HuH-7 (cell line): ENCODE results near the gene MED1.

Experiments used
- DNase-seq: peaks from one replicate; pipeline ENCODE4 v3.0.0; 2011; ENCODE audit warnings: low spot score

Gene MED1

DNA sequence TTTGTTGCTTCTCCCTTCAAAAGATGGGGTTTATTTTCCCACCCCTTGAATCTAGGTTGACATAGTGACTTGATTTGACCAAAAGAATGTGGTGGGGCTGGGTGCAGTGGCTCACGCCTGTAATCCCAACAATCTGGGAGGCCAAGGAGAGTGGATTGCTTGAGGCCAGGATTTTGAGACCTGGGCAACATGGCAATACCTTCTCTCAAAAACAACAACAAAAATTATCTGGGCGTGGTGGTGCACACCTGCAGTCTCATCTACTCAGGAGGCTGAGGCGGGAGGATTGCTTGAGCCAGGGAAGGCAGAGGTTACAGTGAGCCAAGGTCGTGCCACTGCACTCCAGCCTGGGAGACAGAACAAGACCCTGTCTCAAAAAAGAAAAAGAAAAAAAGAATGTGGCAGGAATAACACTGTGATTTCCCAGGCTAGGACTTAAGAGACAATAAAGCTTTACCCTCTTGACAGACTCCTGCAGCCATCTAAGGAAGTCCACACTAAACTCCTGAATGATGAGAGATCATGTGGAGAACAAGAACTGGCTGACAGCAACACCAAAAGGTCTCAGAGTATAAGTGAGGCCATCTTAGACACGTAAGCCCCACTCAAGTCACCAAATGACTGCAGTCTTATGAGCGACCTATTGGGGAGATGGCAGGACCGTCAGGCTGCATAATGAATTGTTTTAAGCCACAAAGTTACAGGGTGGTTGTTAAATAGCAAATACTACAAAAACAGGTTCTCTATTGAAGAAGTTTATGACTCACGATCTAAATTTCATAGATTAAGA is 86.6 kb downstream of the MED1 start:
- DNase-seq: no peak

DNA sequence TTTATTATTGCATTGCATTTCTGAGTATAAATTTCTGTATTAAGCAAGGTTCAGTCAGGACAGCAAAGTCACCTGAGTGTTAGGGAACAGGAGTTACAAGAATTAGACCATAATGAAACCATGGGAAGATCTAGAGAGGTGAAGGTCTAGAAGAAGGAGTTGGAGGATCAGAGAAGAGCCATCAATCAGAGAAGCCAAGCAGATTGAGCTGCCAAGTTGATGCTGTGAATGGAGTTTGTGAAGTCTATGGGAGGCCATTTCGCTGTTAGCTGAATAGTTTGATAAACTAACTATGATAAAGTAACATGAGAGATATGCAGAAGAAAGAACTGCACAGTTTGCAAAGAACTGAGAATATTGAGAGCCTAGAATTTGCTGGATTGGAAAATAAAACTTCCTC is 90.0 kb downstream of the MED1 start:
- DNase-seq: no peak

DNA sequence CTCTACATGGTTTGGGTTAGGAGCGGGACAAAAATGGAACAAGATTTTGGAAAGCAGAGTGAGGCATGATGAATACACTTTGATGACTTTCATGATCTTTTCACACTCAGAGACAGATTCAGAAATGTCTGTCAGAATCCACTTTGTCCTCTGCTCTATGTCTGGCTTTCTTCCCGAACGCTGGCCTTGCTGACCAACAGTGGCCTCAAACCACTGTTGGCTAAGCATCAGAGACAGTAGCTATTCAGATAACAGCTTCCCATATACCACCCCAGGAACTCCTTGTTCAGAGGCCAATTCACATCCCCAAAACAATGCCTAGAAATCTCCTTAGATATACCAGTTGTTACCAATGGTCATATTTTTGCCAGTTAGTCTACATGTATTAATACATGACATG is 90.5 kb downstream of the MED1 start:
- no peak for DNase-seq

DNA sequence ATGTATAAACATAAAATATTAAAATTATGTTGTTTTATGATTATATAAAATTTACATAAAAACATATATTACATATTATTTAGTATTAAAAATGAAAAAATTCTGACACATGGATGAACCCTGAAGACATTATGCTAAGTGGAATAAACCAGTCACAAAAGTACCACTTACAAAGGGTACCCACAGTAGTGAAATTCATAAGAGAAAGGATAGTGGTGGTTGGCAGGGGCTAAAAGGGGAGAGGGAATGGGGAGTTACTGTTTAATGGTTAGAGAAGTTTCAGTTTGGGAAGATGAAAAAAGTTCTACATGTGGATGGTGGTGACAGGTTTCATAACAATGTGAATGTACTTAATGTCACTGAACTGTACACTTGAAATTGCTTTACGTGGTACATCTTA is 91.1 kb downstream of the MED1 start:
- DNase-seq: no peak

DNA sequence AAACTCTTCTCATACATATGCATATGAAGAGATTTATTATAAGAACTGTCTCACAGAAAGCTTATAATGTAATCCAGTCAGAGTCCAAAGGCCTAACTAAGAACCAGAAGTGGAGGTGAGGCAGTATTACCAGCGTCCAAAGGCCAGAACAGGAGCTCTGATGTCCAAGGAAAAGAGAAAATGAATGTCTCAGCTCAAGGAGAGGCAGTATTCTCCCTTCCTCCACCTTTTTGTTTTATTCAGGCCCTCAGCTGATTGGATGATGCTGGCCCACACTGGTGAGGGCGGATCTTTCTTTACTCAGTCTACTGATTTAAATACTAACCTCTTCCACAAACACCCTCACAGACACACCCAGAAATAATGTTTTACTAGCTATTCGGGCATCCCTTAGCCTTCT is 93.1 kb downstream of the MED1 start:
- DNase-seq: no peak

DNA sequence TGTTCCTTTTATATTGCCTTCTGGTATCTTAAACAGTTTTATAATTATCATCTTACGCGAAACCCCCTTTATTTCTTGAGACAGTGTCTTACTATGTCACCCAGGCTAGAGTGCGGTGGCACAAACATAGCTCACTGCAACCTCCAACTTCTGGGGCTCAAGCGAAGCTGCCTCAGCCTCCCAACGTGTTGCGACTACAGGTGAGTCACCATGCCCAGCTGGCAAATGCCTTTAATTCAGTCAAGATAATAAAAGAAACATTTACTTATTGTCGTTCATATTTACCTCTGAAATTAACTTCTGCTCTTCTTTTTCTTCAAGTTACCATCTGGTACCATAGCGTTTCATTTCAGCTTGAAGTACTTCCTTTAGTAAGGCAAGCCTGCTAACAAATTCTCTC is 93.6 kb downstream of the MED1 start:
- no peak for DNase-seq
